K562 (cell line): ENCODE data around the gene ALOXE3. TPM values are rescaled to one million over a fixed set of nuclear protein-coding genes. Genes with fewer than 3 reads are reported as not detected.

Experiments used
- BRD9 ChIP-seq: fragments of 450-650 bp; IDR thresholded peaks from 2 replicates; pipeline ENCODE4 v1.6.1; 2018; ENCODE audit warnings: low read depth; ENCODE audit not compliant: partially characterized antibody
- CCNT2 ChIP-seq: IDR thresholded peaks from 2 replicates; pipeline ENCODE4 v1.6.1; 2011; ENCODE audit warnings: borderline replicate concordance, low read depth, mild to moderate bottlenecking, moderate library complexity, mixed read lengths, low read length; ENCODE audit not compliant: insufficient read length; ENCODE audit errors: extremely low read depth
- DDX20 ChIP-seq: fragments of 450-650 bp; IDR thresholded peaks from 2 replicates; pipeline ENCODE4 v1.6.1; 2016; ENCODE audit warnings: missing genetic modification characterization, low read depth, mild to moderate bottlenecking, missing compliant biosample characterization, moderate library complexity
- ETV5 ChIP-seq: sonication (generic); formaldehyde crosslinking; IDR thresholded peaks from 2 replicates; pipeline ENCODE4 v1.4.0; 2020; ENCODE audit warnings: low read depth, mild to moderate bottlenecking, missing genetic modification reagents
- HIVEP1 ChIP-seq: fragments of 250-450 bp; sonication (Bioruptor Pico); IDR thresholded peaks from 2 replicates; pipeline ENCODE4 v1.4.0; 2020; ENCODE audit warnings: mild to moderate bottlenecking
- KAT8 ChIP-seq: fragments of 450-650 bp; IDR thresholded peaks from 2 replicates; pipeline ENCODE4 v1.6.1; 2016; ENCODE audit warnings: low read depth, mild to moderate bottlenecking
- KDM5B ChIP-seq: fragments of 200-600 bp; sonication (generic); IDR thresholded peaks from 2 replicates; pipeline ENCODE4 v1.6.1; 2012; ENCODE audit warnings: low read depth, mild to moderate bottlenecking, moderate library complexity, low read length, control low read depth, inconsistent platforms; ENCODE audit not compliant: insufficient replicate concordance
- KLF10 ChIP-seq: fragments of 250-450 bp; sonication (Bioruptor Pico); IDR thresholded peaks from 2 replicates; pipeline ENCODE4 v1.6.1; 2021; ENCODE audit warnings: matching md5 sums
- KLF6 ChIP-seq: fragments of 250-450 bp; sonication (Bioruptor Pico); IDR thresholded peaks from 2 replicates; pipeline ENCODE4 v1.4.0; 2020; ENCODE audit warnings: mild to moderate bottlenecking, moderate library complexity, borderline replicate concordance
- MBD2 ChIP-seq: sonication (generic); IDR thresholded peaks from 2 replicates; pipeline ENCODE4 v1.6.1; 2016; ENCODE audit warnings: low read depth, borderline replicate concordance
- NFE2 ChIP-seq: IDR thresholded peaks from 2 replicates; pipeline ENCODE4 v1.6.1; 2014; ENCODE audit warnings: antibody characterized with exemption, low read depth
- POLR2AphosphoS2 ChIP-seq: IDR thresholded peaks from 2 replicates; pipeline ENCODE4 v1.6.1; 2012; ENCODE audit warnings: low read length, improper control_type of control experiment
- ZNF124 ChIP-seq: sonication (generic); formaldehyde crosslinking; IDR thresholded peaks from 2 replicates; pipeline ENCODE4 v1.8.1; 2022; ENCODE audit warnings: missing genetic modification reagents
- ZNF3 ChIP-seq: fragments of 250-450 bp; sonication (Bioruptor Pico); IDR thresholded peaks from 2 replicates; pipeline ENCODE4 v1.5.0; 2021; ENCODE audit warnings: mild to moderate bottlenecking, moderate library complexity
- ZNF354B ChIP-seq: fragments of 250-450 bp; sonication (Bioruptor Pico); IDR thresholded peaks from 2 replicates; pipeline ENCODE4 v1.4.0; 2020
- ZNF561 ChIP-seq: fragments of 450-650 bp; formaldehyde crosslinking; conservative IDR thresholded peaks from 2 replicates; pipeline ENCODE4 v1.4.0; 2020; ENCODE audit warnings: mild to moderate bottlenecking, moderate library complexity
- ZNF695 ChIP-seq: fragments of 450-650 bp; formaldehyde crosslinking; IDR thresholded peaks from 2 replicates; pipeline ENCODE4 v1.4.0; 2020; ENCODE audit warnings: mild to moderate bottlenecking, moderate library complexity
- polyA plus RNA-seq, 8 experiments: library from polyadenylated mRNA; depleted of rRNA in 4 of 8; stranded (reverse) in 5 of 8; unstranded in 3 of 8; fragments of >200 nt; fragmentation: Nextera tagmentation in 2 of 8; fragmentation: Illumina TruSeq in 1 of 8; extraction: Ambion mirVana in 2 of 8; extraction: Trizol in 1 of 8; gene quantifications; 2 replicates each; pipeline versions ENCODE4 v1.2.1 to v1.2.3, GENCODE V29; 2011 to 2014; ENCODE audit warnings: inconsistent platforms in 1 of 8, missing spikeins in 1 of 8
- total RNA-seq, 7 experiments: library from RNA; depleted of rRNA in 6 of 7; stranded (reverse); fragments of >200 nt in 6 of 7; fragmentation: Illumina TruSeq in 2 of 7; extraction: Trizol in 2 of 7; gene quantifications; 2 replicates each; pipeline versions ENCODE4 v1.2.1 to v1.2.3, GENCODE V29; 2011 to 2021; ENCODE audit warnings: low replicate concordance in 1 of 7
- TF ChIP-seq, protein P1 (sequence below): fragments of 250-450 bp; sonication (Bioruptor Pico); IDR thresholded peaks from 2 replicates; pipeline ENCODE4 v1.8.0; 2022; ENCODE audit warnings: inconsistent platforms, mild to moderate bottlenecking, moderate library complexity, borderline replicate concordance
- TF ChIP-seq, protein P2 (sequence below), 3 experiments: fragments of 200-800 bp in 1 of 3; sonication (Bioruptor generic) in 1 of 3; sonication (generic) in 1 of 3; formaldehyde crosslinking in 1 of 3; IDR thresholded peaks; 2 replicates each; pipeline versions ENCODE4 v1.6.1 to v1.8.0; 2016 to 2022; ENCODE audit warnings: mild to moderate bottlenecking in 2 of 3, missing compliant biosample characterization in 2 of 3, missing genetic modification characterization in 2 of 3, missing genetic modification reagents in 1 of 3
- TF ChIP-seq, protein P3 (sequence below): fragments of 450-650 bp; IDR thresholded peaks from 2 replicates; pipeline ENCODE4 v1.7.0; 2016; ENCODE audit warnings: borderline replicate concordance
- TF ChIP-seq, protein P4 (sequence below): fragments of 250-450 bp; sonication (Bioruptor Pico); IDR thresholded peaks from 2 replicates; pipeline ENCODE4 v1.6.1; 2021; ENCODE audit warnings: mild to moderate bottlenecking
- TF ChIP-seq, protein P5 (sequence below): fragments of 250-450 bp; sonication (Bioruptor Pico); IDR thresholded peaks from 2 replicates; pipeline ENCODE4 v1.8.0; 2021; ENCODE audit warnings: moderate library complexity, mild to moderate bottlenecking, inconsistent platforms

The ALOXE3 gene
- total and polyA plus RNA-seq, 9 of the 15 experiments (the other 6 are each of a cell fraction or from before 2014, with no cell fraction given) = 0.04 TPM; not detected in 8

DNA sequence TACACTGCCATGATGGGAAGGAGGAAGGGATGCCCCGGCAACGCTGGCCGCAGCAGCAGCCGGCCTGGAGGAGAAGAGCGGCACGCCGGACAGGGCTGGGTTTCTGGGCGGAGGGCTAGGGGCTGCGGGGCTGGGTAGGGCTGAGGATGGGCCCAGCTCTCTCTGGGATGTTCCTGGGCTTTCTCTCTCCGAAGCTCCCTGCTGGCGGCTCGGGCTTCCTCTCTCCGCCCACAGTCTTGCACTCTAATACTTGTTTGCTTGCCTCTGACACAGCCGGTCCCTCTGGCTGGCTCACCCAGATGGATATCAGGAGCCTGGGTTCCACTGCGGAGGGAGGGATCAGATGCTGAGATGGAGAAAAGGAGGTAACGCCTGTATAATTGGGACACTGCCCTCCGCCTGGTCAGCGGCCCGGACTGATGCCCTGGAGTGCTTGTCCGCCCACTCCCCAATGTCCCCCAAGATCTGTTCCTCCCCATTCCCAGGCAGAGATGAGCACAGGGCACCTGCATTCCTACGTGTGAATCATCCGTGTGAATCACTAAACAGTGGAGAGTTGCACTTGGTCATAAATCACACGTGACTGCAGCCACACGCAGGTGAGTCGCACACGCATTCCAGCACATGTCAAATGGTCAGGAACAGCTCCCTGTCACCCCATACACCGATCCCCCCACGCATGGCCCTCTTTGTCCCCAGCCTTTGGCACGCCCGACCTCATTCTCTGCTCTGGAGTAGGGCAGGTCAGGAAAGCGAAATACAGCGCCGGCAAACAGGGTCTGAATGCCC, at the start of gene ALOXE3 (continued):
- TF ChIP-seq DDX20 (tag) (no peak), KLF10 (CRISPR knock-in tag) (no peak), ZNF124 (CRISPR knock-in tag) (no peak), ZNF695 (no peak), ZNF561 (no peak), BRD9 (no peak), POLR2AphosphoS2 (no peak), KDM5B (no peak), KLF6 (no peak), ETV5 (CRISPR knock-in tag) (no peak), HIVEP1 (CRISPR knock-in tag) (no peak), ZNF3 (CRISPR knock-in tag) (no peak), NFE2 (no peak), MBD2 (no peak), KAT8 (no peak), ZNF354B (CRISPR knock-in tag) (no peak), CCNT2 (no peak)
- TF ChIP-seq, protein P1, sequence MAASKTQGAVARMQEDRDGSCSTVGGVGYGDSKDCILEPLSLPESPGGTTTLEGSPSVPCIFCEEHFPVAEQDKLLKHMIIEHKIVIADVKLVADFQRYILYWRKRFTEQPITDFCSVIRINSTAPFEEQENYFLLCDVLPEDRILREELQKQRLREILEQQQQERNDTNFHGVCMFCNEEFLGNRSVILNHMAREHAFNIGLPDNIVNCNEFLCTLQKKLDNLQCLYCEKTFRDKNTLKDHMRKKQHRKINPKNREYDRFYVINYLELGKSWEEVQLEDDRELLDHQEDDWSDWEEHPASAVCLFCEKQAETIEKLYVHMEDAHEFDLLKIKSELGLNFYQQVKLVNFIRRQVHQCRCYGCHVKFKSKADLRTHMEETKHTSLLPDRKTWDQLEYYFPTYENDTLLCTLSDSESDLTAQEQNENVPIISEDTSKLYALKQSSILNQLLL (CRISPR knock-in tag) = no peak
- TF ChIP-seq, protein P2, sequence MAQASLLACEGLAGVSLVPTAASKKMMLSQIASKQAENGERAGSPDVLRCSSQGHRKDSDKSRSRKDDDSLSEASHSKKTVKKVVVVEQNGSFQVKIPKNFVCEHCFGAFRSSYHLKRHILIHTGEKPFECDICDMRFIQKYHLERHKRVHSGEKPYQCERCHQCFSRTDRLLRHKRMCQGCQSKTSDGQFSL (CRISPR knock-in tag; IDR thresholded peaks at IDR 0.05) = no peak
- TF ChIP-seq, protein P2 (tag; IDR thresholded peaks at IDR 0.05) = no peak
- TF ChIP-seq, protein P3, sequence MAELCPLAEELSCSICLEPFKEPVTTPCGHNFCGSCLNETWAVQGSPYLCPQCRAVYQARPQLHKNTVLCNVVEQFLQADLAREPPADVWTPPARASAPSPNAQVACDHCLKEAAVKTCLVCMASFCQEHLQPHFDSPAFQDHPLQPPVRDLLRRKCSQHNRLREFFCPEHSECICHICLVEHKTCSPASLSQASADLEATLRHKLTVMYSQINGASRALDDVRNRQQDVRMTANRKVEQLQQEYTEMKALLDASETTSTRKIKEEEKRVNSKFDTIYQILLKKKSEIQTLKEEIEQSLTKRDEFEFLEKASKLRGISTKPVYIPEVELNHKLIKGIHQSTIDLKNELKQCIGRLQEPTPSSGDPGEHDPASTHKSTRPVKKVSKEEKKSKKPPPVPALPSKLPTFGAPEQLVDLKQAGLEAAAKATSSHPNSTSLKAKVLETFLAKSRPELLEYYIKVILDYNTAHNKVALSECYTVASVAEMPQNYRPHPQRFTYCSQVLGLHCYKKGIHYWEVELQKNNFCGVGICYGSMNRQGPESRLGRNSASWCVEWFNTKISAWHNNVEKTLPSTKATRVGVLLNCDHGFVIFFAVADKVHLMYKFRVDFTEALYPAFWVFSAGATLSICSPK = no peak
- TF ChIP-seq, protein P4, sequence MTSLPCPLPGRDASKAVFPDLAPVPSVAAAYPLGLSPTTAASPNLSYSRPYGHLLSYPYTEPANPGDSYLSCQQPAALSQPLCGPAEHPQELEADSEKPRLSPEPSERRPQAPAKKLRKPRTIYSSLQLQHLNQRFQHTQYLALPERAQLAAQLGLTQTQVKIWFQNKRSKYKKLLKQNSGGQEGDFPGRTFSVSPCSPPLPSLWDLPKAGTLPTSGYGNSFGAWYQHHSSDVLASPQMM (CRISPR knock-in tag) = no peak
- TF ChIP-seq, protein P5, sequence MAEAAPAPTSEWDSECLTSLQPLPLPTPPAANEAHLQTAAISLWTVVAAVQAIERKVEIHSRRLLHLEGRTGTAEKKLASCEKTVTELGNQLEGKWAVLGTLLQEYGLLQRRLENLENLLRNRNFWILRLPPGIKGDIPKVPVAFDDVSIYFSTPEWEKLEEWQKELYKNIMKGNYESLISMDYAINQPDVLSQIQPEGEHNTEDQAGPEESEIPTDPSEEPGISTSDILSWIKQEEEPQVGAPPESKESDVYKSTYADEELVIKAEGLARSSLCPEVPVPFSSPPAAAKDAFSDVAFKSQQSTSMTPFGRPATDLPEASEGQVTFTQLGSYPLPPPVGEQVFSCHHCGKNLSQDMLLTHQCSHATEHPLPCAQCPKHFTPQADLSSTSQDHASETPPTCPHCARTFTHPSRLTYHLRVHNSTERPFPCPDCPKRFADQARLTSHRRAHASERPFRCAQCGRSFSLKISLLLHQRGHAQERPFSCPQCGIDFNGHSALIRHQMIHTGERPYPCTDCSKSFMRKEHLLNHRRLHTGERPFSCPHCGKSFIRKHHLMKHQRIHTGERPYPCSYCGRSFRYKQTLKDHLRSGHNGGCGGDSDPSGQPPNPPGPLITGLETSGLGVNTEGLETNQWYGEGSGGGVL = no peak
